HG03039 (cell line): ENCODE data around the gene NENF.
"Not testable (repeated sequence)": the region's sequence is repeated elsewhere in the genome, so short reads cannot be mapped to it uniquely, and the experiment has no call there.

Experiments used
- ATAC-seq: cut with Tn5 transposase; IDR thresholded peaks from one replicate; pipeline ENCODE4 v1.9.1; 2021; ENCODE audit warnings: mild to moderate bottlenecking, moderate library complexity; ENCODE audit not compliant: unreplicated experiment

The NENF gene

DNA sequence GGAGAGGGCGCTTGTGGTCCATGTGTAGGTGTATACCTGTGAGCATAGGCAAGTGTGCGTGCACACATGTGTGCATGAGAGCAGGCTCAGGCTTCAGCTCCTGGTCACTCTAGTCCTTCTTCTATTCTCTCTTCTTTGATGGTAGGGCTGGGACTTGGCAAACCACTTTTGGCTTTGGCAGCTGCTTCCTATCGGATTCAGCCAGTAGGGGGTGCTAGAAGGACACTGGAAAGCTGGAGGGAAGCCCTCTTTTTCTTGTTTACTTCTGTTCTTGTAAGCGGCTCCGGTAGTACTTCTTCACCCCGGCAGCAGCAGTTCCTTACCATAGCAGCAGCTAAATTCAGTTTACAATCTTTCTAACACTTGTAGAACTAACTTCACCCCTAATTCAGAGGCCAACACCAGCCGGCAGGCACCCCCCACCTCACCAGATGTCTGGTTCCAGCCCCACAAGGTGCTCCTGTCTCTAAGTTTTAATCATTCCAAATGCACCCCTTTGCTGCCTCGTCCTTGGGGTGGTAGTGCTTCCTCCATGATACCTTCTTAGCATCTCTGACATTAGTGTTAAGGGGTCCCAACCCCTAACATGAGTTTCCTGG is 25.1 kb downstream of the NENF start:
- no peak for ATAC-seq

DNA sequence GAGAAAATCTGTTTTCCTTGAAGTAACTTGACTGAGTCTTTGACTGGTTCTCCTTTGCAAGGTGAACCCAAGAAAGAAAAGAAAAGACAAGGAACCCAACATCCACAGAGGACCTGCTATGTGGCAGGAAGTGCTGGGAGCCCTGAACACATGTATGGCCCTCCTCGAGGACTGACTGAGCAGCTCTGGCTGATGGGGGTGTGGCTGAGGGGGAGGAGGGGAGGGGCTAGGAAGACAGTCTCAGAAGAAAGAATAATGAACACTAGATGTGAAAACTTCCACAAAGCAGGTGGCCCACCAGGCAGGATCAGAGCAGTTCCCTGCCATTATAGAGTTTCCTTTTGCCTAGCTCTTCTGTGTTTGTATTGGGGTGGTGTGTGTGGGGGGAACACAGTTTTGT is 26.1 kb downstream of the NENF start:
- no peak for ATAC-seq

DNA sequence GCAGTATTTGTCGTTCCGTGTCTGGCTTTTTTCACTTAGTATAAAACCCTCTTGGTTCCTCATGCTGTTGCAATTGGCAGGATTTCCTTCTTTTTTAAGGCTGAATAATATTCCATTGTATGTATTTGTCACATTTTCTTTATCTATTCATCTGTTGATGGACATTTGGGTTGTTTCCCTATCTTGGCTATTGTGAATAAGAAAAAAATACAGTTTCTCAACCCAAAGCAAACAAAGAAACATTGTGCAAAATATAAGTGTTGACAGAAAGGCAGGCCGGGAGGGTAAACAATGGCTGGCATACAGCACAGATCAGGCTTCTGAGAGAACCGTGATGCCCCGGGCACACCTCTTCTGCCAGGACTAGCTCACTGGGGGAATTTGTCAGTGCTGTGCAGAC is 26.9 kb downstream of the NENF start:
- no peak for ATAC-seq

DNA sequence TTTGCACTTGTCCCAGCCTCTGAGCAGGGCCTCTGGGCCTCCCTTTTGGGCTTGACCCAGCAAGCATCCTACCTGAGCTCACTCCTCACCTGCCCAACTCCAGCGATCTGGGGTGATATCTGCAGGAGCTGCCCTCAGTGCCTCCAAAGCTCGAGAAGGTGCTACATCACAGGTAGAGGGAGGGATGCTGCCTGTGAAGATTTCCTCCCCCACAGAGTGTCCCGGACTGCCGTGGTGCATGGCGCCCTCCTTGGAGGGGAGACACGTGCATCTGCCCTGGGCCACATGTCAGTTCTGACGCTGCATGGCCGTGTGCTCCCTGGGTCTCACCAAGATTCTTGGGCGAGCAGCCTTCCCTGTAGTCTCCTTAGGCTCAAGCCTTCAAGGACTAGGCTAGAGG is 27.7 kb downstream of the NENF start:
- ATAC-seq: no peak

DNA sequence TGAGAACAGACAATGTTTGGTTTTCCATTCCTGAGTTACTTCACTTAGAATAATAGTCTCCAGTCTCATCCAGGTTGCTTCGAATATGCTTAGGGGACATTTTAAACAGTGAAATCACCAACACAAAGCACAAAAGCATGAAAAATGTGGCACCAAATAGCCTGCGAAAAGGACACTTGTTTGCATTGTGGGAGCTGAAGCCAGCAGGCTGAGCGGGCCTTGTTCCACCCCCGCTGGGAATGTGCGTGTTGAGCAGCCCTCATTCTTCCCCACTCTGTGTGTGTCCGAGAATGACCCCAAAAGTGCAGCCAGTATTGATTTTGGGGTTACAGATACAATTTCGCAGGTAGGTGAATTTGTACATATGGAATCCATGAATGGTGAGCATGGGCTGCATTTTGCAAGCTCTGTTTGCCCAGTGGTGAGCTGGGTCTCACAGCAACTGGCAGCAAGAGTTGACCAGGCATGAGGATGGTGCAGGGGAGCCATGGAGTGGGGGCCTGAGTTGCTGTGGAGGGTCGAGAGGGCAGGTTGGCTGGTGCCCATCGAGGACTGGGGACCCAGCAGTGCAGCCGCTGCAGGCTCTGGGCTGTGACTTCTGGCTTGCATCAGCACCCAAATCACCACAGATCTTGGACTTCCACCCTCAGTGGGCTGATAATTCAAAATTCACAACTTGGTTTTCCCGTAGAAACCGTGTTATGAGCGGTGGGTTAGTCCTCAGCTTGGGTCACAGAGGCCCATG is 29.4 kb downstream of the NENF start:
- no peak for ATAC-seq

DNA sequence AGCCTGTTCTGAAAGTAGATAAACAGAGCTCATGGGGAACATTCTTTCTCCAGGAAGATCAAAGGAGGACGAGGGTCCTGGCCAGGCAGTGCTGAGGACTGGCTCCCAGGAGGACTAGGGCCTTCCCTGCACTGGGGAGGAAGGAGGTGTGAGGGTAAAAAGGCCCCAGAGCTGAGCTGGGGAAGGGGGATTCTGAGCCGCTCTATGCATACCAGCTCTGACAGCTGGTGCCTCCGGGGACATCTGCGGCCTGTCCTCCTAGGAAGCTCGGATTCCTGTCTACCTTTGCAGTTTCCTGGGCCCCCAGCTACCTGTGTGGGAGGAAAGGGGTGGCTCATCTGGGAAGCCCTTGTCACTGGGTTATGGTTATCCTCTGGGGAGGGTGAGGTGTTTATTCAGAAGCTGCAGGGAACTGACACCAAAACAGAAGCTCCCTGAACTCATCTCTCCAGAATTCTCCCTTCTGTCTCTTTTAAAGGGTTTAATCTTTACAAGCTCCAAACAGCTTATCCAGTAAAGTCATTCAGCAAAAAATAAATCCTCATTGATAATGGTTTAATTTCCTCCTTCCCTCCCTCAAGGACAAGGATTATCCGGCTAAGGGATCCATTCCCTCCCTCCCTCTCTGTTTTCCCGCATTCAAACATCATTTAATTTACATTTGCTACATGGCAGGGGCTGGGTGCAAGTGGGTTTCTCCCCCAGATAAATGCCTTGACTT is 31.0 kb downstream of the NENF start:
- ATAC-seq: no peak

DNA sequence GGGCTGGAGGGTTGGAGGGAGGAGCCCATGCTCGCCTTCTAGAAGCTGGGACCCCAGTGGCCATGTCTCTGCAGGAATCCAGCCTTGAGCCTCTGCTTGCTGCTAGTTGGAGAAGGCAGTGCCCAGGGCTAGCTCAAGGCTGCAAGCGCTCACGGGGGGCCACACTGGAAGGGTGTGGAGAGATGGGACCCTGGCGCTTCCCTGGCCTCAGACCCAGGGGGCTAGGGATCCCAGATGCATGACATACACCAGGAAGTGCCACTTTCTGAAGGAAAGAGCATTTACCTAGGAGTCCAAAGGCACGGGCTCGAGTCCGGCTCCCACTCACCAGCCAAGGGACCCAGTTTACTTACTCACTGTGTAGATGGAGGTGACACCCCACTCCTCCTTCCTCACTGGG is 32.6 kb downstream of the NENF start:
- no peak for ATAC-seq

DNA sequence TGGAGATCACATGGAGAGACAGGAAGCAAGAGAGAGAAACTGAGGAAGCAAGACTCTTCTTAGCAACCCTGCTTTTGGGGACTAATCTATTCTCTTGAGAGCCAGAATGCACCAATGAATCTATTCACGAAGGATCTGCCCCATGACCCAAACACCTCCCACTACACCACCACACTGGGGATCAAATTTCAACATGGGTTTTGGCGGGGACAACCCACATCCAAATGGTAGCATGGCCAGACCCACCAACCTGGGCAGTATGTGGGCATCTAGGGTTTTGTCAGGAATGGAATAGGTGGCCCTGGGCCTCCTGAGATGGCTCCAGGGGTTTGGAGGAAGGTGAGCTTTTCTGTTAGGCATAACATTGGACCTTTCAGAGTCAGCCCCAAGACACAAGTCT is 33.7 kb downstream of the NENF start:
- no peak for ATAC-seq

DNA sequence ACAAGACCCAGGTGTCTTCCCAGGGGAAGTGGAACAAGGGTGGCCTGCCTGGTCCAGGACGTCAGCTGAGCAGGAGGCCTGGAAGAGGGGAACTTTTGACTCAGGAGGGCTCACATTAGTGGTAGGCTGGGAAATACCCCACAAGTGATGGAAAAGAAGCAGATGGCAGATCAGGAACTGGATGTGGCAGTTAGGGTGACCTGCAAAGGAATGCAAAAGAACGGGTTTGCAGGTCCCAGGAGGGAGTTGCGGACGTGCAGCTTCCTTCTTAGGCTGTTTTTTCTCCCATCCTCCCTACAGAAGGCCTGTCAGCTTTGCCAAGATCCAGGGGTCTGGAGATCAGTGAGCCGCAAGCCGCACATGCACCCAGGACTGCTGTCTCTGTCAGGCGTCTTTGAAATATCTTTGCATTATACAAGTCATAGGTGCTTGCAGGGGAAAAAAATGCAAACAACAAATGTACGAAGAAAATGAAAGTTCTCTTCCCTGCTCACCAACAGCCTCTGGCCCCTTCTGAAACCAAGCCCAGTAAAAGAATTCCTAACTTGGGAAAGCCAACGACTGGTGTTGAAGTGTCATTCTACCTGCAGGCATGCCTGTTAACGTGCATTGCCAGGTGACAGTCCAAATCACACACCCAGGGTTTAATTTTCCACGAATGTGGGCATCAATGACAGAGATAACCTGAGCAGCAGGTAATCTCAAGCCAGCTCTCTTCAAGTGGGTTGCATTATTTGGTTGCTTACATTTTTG is 34.4 kb downstream of the NENF start:
- ATAC-seq: no peak

DNA sequence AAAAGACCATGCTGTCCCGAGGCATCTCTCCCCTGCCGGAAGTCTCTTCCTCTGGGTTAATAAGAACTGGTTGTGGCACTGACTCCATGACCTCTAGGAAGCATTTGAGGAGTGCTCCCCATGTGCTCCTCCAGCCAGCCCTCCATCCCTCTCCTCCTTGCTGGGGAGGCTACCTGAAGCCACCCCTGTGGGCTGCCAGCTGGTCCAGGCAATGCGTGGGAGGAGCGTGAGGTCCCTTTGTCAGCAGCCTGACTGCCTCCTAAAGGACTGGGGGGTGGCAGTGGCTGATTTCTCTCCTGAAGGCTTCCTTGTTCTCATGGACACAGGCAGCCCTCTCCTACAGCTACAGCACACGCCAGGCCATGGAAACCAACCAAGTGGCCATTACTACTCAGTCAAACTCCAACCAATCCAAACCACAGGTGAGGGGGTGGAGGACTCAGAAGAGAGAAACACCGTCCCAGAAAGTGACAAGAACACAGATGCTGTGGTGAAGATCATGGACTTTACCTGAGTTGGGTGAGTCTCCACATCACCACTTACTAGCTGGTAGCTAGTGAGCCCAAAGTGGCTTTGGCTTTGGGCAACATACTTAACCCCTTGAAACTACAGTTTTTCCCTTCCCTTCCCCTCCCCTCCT is 35.2 kb downstream of the NENF start:
- ATAC-seq: no peak

DNA sequence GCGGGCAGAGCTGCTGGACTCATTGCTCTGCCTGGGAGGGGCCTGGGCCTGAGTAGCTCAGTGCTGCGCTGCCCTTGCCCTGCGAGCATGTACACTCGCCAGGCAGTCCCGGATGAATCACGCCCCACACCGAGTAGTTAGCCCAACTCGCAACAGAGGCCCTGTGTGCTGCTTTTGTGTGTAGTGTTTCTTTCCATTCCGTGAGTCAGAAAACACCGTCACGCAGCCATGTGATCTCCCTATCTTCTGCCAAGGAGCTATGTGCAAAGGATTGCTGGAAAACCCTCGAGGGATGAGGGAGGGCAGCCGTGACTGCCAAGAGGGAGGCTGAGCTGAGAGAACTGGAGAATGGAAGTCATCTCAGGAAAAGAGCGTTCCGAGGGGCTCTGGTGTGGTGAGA is 37.3 kb downstream of the NENF start:
- no peak for ATAC-seq

DNA sequence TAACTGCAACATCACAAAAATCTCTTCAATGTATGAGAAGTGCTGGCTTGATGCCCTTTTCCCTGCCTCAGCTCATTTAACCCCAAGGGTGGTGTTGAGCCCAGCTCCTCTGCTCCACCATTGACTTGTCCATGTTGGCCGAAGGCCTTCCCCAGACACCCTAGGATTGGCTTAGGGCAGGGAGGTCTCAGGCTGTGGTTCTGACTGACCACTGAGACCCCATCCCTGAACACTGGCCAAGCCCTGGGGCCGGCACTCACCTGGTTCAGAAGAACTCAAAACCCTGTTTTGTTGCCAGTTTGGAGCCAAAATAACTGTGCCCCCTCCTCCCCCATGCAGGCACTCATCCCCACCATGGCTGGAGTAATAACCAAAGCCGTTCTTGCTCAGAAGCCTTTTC is 38.6 kb downstream of the NENF start:
- no peak for ATAC-seq

DNA sequence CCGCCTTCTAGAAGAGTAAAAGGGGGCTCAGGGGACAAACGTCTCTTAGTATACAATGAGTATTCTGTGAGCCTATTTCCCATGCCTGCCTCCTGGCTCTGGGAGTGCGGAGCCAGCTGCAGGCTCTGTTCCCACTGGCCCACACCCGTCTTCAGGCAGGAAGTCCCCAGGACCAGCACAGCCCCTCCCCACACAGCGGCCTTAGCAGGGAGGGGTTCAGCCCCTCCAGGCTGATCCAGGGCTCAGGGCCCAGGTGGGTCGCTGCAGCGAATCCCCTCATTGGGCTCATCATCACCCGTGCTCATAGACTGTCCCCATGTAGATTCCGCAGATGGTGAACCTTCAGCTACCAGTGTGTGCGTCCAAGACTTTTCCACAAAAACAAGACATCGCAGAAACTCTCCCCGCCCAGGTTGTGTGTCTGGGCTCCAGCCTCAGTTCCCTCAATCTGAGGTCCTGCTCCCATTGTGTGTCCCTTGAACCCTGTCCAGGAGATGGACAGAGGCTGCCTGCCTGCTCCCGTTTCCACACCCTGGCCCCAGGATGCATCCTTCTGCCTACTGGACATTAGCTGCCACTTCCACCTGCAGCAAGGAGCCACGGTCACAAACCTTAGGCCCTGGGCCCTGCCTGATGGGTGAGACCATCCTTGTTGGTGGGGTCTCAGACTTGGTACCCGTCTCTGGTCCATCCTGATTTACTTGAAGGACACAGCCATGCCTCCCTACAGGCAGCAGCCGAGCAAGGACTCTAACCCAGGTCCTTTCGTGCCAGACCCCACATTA is 39.4 kb downstream of the NENF start:
- ATAC-seq: no peak

DNA sequence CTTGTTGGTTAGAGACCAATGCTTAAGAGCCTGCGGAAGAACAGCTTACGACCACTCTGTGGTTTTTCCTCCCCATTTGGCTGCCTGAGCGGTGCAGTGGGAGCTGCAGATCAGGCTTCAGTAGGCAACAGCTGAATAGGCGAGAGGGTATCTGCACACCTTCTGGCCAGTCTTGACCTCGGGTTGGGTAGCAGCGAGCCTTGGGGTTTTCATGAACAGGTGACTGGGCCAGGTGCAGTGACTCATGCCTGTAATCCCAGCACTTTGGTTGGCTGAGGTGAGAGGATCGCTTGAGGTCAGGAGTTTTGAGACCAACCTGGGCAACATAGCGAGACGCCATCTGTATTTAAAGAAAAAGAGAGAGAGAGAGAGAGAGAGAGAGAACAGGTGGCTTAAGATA is 41.0 kb downstream of the NENF start:
- ATAC-seq: no peak

DNA sequence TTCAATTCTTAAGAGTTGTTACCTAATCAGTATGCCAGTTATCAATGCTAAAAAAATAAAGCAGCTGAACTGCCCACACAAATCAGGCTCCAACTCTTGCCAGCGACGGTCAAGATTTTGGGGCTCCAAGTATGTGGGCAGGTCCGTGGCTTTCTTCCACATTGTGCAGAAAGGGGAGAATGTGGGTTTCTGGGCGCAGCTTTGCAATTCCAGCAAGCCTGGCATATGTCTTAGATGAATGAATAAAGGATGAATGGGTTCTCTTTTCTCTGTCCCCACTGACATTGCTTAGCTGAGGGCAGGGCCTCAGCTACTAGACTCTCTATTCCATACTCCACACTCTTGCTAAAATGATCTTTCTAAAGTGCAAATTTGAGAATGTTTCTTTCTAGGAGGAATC is 42.4 kb downstream of the NENF start:
- no peak for ATAC-seq

DNA sequence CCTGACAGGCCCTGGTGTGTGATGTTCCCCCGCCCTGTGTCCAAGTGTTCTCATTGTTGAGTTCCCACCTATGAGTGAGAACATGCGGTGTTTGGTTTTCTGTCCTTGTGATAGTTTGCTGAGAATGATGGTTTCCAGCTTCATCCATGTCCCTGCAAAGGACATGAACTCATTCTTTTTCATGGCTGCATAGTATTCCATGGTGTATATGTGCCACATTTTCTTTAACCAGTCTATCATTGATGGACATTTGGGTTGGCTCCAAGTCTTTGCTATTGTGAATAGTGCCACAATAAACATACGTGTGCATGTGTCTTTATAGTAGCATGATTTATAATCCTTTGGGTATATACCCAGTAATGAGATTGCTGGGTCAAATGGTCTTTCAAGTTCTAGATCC is 43.1 kb downstream of the NENF start:
- ATAC-seq: not testable (repeated sequence)

DNA sequence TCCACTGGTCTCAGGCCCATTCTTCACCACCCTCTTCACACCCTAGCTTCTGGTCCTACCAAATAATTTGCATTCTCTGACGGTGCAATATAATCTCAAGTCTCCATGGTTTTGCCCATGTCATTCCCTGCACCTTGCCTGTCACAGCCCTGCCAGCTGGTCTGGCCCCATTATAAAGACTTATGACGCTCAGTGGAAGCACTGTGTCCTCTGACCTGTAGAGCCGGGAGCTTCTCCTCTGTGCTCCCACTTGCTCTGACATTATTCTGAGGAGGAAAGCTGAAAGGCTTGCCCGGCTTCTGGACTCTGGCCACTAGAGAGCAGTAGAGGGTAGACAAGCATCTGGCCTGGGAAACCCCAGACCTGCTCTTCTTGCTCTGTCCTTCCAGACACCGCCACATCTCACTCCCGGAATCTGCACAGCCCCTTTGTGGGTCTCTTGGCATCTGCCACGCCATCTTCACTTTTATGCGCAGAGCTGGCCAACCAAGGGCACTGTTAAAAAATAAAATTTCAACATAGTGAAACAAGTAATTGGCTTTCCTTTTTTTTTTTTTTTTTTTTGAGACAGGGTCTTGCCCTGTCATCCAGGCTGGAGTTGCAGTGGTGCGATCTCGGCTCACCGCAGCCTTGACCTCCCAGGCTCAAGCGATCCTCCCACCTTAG is 44.4 kb downstream of the NENF start:
- ATAC-seq: peak; percentile 79

DNA sequence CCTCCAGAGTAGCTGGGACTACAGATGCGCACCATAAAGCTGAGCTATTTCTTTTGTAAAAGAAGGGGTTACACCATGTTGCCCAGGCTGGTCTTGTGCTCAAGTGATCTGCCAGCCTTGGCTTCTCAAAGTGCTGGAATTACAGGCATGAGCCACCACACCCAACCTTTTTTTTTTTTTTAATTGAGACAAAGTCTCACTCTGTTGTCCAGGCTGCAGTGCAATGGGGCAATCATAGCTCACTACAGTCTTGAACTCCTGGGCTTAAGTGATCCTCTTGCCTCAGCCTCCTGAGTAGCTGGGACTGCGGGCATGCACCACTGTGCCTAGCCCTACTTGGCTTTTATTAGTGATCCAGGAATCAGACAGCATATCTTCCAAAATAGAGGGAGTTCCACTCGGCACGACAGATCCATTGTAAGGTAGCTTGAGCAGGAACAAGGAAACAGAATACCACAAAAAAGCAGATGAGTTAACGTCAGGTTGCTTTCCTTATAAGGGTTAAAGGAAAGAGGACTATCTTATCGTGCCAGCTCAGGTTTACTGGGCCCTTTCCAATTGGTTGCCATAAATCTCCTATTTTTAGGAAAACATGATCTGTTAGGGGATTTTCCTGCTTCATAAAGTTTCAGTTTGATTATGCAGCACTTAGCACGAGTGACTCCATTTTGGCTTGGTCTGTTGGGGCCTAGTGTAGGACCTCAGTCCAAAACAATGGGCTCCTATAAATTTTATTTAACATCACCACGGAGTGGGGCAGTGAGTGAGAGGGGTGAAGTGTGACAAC is 45.2 kb downstream of the NENF start:
- ATAC-seq: no peak

DNA sequence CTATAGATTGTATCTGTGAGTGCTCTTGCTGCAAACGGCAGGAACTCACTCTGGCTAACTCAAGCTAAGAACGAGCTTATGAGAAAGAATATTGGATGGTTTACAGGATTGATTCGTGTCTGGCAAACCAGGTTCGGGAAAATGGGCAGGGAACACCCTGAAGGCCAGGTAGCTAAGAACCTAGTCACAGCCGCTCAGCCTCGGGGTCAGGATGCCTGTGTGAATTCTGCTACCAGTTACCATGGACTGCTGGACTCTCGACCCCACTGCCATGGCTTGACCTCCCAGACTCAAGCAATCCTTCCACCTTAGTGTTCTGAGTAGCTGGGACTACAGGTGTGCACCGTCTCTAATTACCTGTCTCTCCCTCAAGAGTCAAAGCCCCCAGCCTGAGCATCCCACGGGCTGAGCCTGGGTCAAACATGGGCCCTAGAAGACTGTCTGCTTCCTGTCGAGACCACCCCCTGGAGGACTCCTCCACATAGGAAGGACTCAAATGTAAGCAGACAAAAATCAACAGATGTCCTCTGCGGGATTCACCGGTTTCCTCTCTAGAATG is 45.8 kb downstream of the NENF start:
- ATAC-seq: no peak
